K562 (cell line): ENCODE data around the gene RCHY1. TPM values are rescaled to one million over a fixed set of nuclear protein-coding genes. Genes with fewer than 3 reads are reported as not detected.

ENCODE experiments used
- BRCA1 ChIP-seq, 2 experiments: fragments of 450-650 bp in 1 of 2; sonication (generic) in 1 of 2; formaldehyde crosslinking in 1 of 2; IDR thresholded peaks; 2 replicates each; pipeline versions ENCODE4 v1.5.0 to v1.6.1; 2017 to 2020; ENCODE audit warnings: mild to moderate bottlenecking in 1 of 2, missing genetic modification reagents in 1 of 2
- CREM ChIP-seq: IDR thresholded peaks from 2 replicates; pipeline ENCODE4 v1.6.1; 2014; ENCODE audit warnings: antibody characterized with exemption, low read depth
- DDX20 ChIP-seq: fragments of 450-650 bp; IDR thresholded peaks from 2 replicates; pipeline ENCODE4 v1.6.1; 2016; ENCODE audit warnings: missing genetic modification characterization, low read depth, mild to moderate bottlenecking, missing compliant biosample characterization, moderate library complexity
- FOSL1 ChIP-seq: fragments of 200-800 bp; sonication (Bioruptor generic); conservative IDR thresholded peaks from 2 replicates; pipeline ENCODE4 v1.6.1; 2016; ENCODE audit warnings: missing genetic modification characterization, missing compliant biosample characterization
- HMG20A ChIP-seq: fragments of 450-650 bp; formaldehyde crosslinking; conservative IDR thresholded peaks from 2 replicates; pipeline ENCODE4 v1.4.0; 2020; ENCODE audit warnings: mild to moderate bottlenecking, mixed read lengths
- MBD2 ChIP-seq: sonication (generic); IDR thresholded peaks from 2 replicates; pipeline ENCODE4 v1.6.1; 2016; ENCODE audit warnings: low read depth, borderline replicate concordance
- MCM3 ChIP-seq: fragments of 450-650 bp; IDR thresholded peaks from 2 replicates; pipeline ENCODE4 v1.6.1; 2016
- MECOM ChIP-seq: fragments of 250-450 bp; sonication (Bioruptor Pico); IDR thresholded peaks from 2 replicates; pipeline ENCODE4 v1.8.0; 2022; ENCODE audit warnings: inconsistent platforms
- MTA2 ChIP-seq: fragments of 450-650 bp; IDR thresholded peaks from 2 replicates; pipeline ENCODE4 v1.6.1; 2016; ENCODE audit warnings: low read depth
- MXD1 ChIP-seq: fragments of 250-450 bp; sonication (Bioruptor Pico); IDR thresholded peaks from 2 replicates; pipeline ENCODE4 v1.8.0; 2021; ENCODE audit warnings: borderline replicate concordance, mild to moderate bottlenecking, moderate library complexity; ENCODE audit not compliant: poor library complexity, severe bottlenecking
- NCOA6 ChIP-seq: fragments of 450-650 bp; IDR thresholded peaks from 2 replicates; pipeline ENCODE4 v1.6.1; 2017; ENCODE audit warnings: mild to moderate bottlenecking
- NCOR1 ChIP-seq: fragments of 450-650 bp; IDR thresholded peaks from 2 replicates; pipeline ENCODE4 v1.6.1; 2016; ENCODE audit warnings: mild to moderate bottlenecking, moderate library complexity
- NR1H2 ChIP-seq: sonication (generic); formaldehyde crosslinking; IDR thresholded peaks from 2 replicates; pipeline ENCODE4 v1.4.0; 2020; ENCODE audit warnings: mild to moderate bottlenecking, missing genetic modification reagents
- RBBP5 ChIP-seq: fragments of 200-600 bp; sonication (generic); IDR thresholded peaks from 2 replicates; pipeline ENCODE4 v1.6.1; 2012; ENCODE audit warnings: borderline replicate concordance, mild to moderate bottlenecking, low read length, control low read depth, inconsistent platforms; ENCODE audit not compliant: insufficient read depth, poor library complexity, severe bottlenecking
- RBM39 ChIP-seq: fragments of 200-400 bp; formaldehyde crosslinking; optimal IDR thresholded peaks from 2 replicates; pipeline ENCODE3; 2018; ENCODE audit warnings: low read depth, low read length
- RERE ChIP-seq: sonication (generic); formaldehyde crosslinking; IDR thresholded peaks from 2 replicates; pipeline ENCODE4 v1.8.0; 2023; ENCODE audit warnings: missing genetic modification reagents, mild to moderate bottlenecking, borderline replicate concordance
- SOX6 ChIP-seq: fragments of 450-650 bp; IDR thresholded peaks from 2 replicates; pipeline ENCODE4 v1.6.1; 2014; ENCODE audit warnings: mild to moderate bottlenecking
- SREBF1 ChIP-seq: fragments of 150-350 bp; IDR thresholded peaks from 2 replicates; pipeline ENCODE4 v1.6.1; 2014; ENCODE audit warnings: antibody characterized with exemption, low read depth, low read length, borderline replicate concordance
- SREBF2 ChIP-seq: sonication (generic); formaldehyde crosslinking; IDR thresholded peaks from 2 replicates; pipeline ENCODE4 v1.4.0; 2020; ENCODE audit warnings: mild to moderate bottlenecking, missing genetic modification reagents
- U2AF1 ChIP-seq: fragments of 200-400 bp; formaldehyde crosslinking; optimal IDR thresholded peaks from 2 replicates; pipeline ENCODE3; 2017; ENCODE audit warnings: mild to moderate bottlenecking, low read depth, low read length, moderate library complexity
- ZNF133 ChIP-seq: fragments of 250-450 bp; sonication (Bioruptor Pico); IDR thresholded peaks from 2 replicates; pipeline ENCODE4 v1.4.0; 2020; ENCODE audit warnings: mild to moderate bottlenecking
- ZNF76 ChIP-seq: fragments of 250-450 bp; sonication (Bioruptor Pico); IDR thresholded peaks from 2 replicates; pipeline ENCODE4 v1.4.0; 2020; ENCODE audit warnings: mild to moderate bottlenecking, moderate library complexity, borderline replicate concordance
- polyA plus RNA-seq, 8 experiments: library from polyadenylated mRNA; depleted of rRNA in 4 of 8; stranded (reverse) in 5 of 8; unstranded in 3 of 8; fragments of >200 nt; fragmentation: Nextera tagmentation in 2 of 8; fragmentation: Illumina TruSeq in 1 of 8; extraction: Ambion mirVana in 2 of 8; extraction: Trizol in 1 of 8; gene quantifications; 2 replicates each; pipeline versions ENCODE4 v1.2.1 to v1.2.3, GENCODE V29; 2011 to 2014; ENCODE audit warnings: inconsistent platforms in 1 of 8, missing spikeins in 1 of 8
- total RNA-seq, 7 experiments: library from RNA; depleted of rRNA in 6 of 7; stranded (reverse); fragments of >200 nt in 6 of 7; fragmentation: Illumina TruSeq in 2 of 7; extraction: Trizol in 2 of 7; gene quantifications; 2 replicates each; pipeline versions ENCODE4 v1.2.1 to v1.2.3, GENCODE V29; 2011 to 2021; ENCODE audit warnings: low replicate concordance in 1 of 7
- TF ChIP-seq, protein P1 (sequence below): sonication (generic); formaldehyde crosslinking; IDR thresholded peaks from 2 replicates; pipeline ENCODE4 v1.5.0; 2020; ENCODE audit warnings: missing genetic modification reagents

The RCHY1 gene
- total and polyA plus RNA-seq, 9 of the 15 experiments (the other 6 are each of a cell fraction or from before 2014, with no cell fraction given), result 27.3 to 85.1 (median 45.9) TPM

DNA sequence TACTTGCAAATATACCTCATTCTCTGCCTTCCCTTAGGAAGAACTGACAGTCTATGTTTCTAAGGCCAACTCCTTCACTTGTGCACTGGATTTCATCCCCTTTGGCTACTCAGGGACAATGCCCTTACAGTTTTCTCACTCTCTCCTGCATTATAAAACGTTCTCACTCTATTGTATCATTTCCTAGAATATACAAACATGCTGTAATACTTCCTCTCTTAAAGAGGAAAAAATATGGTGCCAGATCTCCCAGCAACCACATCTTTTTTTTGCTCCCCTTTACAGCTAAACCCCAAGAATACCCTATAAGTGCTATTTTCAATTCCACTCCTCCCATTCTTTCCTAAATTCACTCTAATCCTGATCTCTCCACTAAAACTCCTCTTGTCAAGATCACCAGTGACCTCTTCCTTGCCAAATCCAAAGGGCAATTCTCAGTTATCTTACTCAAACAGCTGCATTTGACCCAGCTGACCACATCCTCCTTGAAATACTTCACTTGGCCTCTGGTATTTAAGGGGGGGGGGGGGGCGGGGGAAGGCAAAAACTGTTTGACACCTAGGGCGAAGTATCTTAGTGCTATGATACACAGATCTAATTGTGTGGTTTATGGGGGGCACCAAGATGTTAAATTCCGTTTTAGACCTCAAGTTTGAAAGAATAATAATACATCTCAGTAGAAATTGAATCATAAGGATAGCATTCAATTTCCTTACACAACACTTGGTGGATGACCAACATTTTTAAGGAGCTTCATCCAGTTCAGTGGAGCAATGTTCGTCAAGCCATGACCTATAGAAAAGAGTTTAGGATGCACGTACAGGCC, 1.6 kb downstream of the RCHY1 start (continued):
- TF ChIP-seq ZNF76 (CRISPR knock-in tag) (no peak), DDX20 (tag) (no peak), BRCA1 (IDR thresholded peaks at IDR 0.05) (no peak), BRCA1 (CRISPR knock-in tag; IDR thresholded peaks at IDR 0.05) (no peak), SOX6 (peak; percentile 69), FOSL1 (tag) (peak; percentile 49), U2AF1 (no peak), ZNF133 (CRISPR knock-in tag) (no peak), SREBF2 (CRISPR knock-in tag) (0 out of 2 replicates have a peak, but pooled peaks have one; percentile 22), MTA2 (peak; percentile 86), NR1H2 (no peak), RBBP5 (no peak), NCOR1 (peak; percentile 85), MECOM (no peak), MCM3 (no peak), MBD2 (peak; percentile 21; the same call in 1 of the 2 replicates), SREBF1 (no peak), RBM39 (no peak), CREM (0 out of 2 replicates have a peak, but pooled peaks have one; percentile 6), NCOA6 (no peak), MXD1 (CRISPR knock-in tag) (no peak), HMG20A (no peak), RERE (CRISPR knock-in tag) (no peak)
- TF ChIP-seq, protein P1, sequence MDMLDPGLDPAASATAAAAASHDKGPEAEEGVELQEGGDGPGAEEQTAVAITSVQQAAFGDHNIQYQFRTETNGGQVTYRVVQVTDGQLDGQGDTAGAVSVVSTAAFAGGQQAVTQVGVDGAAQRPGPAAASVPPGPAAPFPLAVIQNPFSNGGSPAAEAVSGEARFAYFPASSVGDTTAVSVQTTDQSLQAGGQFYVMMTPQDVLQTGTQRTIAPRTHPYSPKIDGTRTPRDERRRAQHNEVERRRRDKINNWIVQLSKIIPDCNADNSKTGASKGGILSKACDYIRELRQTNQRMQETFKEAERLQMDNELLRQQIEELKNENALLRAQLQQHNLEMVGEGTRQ (CRISPR knock-in tag), result no peak
